ENCODE results near the gene CAMTA1.

- no peak for TF ChIP-seq CTCF (IDR thresholded peaks at IDR 0.05; ENCODE audit: poor library complexity)
- TF ChIP-seq EZH2 (IDR thresholded peaks at IDR 0.05; ENCODE audit: borderline replicate concordance) = no peak
- no peak for TF ChIP-seq EZH2phosphoT487 (IDR thresholded peaks at IDR 0.05; ENCODE audit: low read depth, severe bottlenecking, unreplicated experiment)
Observed at GRCh38 chr1:7455796-7456721, 670.8 kb downstream of the CAMTA1 start.

Measured in hepatocyte (in vitro differentiated cells).